A549 (cell line): ENCODE measurements around the gene MARK3.

Experiments
- CBX8 ChIP-seq: fragments of 200-600 bp; sonication (generic); IDR thresholded peaks from 2 replicates; pipeline ENCODE4 v1.6.1; 2016
- CEBPB ChIP-seq, 2 experiments: fragments of >200 bp in 1 of 2; sonication (Bioruptor Twin) in 1 of 2; formaldehyde crosslinking in 1 of 2; IDR thresholded peaks; 2 replicates each; pipeline ENCODE4 v1.6.1; 2012 to 2016
- MAFK ChIP-seq: fragments of 450-650 bp; IDR thresholded peaks from 2 replicates; pipeline ENCODE4 v1.6.1; 2014; ENCODE audit not compliant: partially characterized antibody
- POLR2A ChIP-seq: IDR thresholded peaks from 2 replicates; pipeline ENCODE4 v1.6.1; 2012; ENCODE audit warnings: mild to moderate bottlenecking, low read length
- SREBF2 ChIP-seq: fragments of 450-650 bp; IDR thresholded peaks from 2 replicates; pipeline ENCODE4 v1.6.1; 2014; ENCODE audit warnings: mild to moderate bottlenecking, moderate library complexity
- TF ChIP-seq, protein P1 (sequence below): fragments of >200 bp; sonication (Bioruptor Twin); formaldehyde crosslinking; IDR thresholded peaks from 3 replicates; pipeline ENCODE4 v1.5.1; 2016
- TF ChIP-seq, protein P2 (sequence below): fragments of 200-600 bp; sonication (generic); IDR thresholded peaks from 2 replicates; pipeline ENCODE4 v1.6.1; 2016; ENCODE audit warnings: antibody characterized with exemption, mild to moderate bottlenecking, moderate library complexity

- TF ChIP-seq, protein P1, sequence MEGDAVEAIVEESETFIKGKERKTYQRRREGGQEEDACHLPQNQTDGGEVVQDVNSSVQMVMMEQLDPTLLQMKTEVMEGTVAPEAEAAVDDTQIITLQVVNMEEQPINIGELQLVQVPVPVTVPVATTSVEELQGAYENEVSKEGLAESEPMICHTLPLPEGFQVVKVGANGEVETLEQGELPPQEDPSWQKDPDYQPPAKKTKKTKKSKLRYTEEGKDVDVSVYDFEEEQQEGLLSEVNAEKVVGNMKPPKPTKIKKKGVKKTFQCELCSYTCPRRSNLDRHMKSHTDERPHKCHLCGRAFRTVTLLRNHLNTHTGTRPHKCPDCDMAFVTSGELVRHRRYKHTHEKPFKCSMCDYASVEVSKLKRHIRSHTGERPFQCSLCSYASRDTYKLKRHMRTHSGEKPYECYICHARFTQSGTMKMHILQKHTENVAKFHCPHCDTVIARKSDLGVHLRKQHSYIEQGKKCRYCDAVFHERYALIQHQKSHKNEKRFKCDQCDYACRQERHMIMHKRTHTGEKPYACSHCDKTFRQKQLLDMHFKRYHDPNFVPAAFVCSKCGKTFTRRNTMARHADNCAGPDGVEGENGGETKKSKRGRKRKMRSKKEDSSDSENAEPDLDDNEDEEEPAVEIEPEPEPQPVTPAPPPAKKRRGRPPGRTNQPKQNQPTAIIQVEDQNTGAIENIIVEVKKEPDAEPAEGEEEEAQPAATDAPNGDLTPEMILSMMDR = no peak
- TF ChIP-seq, protein P2, sequence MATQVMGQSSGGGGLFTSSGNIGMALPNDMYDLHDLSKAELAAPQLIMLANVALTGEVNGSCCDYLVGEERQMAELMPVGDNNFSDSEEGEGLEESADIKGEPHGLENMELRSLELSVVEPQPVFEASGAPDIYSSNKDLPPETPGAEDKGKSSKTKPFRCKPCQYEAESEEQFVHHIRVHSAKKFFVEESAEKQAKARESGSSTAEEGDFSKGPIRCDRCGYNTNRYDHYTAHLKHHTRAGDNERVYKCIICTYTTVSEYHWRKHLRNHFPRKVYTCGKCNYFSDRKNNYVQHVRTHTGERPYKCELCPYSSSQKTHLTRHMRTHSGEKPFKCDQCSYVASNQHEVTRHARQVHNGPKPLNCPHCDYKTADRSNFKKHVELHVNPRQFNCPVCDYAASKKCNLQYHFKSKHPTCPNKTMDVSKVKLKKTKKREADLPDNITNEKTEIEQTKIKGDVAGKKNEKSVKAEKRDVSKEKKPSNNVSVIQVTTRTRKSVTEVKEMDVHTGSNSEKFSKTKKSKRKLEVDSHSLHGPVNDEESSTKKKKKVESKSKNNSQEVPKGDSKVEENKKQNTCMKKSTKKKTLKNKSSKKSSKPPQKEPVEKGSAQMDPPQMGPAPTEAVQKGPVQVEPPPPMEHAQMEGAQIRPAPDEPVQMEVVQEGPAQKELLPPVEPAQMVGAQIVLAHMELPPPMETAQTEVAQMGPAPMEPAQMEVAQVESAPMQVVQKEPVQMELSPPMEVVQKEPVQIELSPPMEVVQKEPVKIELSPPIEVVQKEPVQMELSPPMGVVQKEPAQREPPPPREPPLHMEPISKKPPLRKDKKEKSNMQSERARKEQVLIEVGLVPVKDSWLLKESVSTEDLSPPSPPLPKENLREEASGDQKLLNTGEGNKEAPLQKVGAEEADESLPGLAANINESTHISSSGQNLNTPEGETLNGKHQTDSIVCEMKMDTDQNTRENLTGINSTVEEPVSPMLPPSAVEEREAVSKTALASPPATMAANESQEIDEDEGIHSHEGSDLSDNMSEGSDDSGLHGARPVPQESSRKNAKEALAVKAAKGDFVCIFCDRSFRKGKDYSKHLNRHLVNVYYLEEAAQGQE = no peak
- TF ChIP-seq CBX8 (no peak), CEBPB (IDR thresholded peaks at IDR 0.05) (no peak), POLR2A (no peak), MAFK (no peak), SREBF2 (no peak)
Measured at GRCh38 chr14:103550451-103551337, 165.5 kb downstream of the MARK3 start.
